ACHN (cell line): ENCODE results near the gene MARS1.

Experiments used
- DNase-seq: peaks from one replicate; pipeline ENCODE4 v3.0.0-alpha.2; 2015
- in situ Hi-C: cut with HindIII; loops from 2 replicates; pipeline ENCODE4 v1.10.0; 2017; ENCODE audit warnings: low sequenced_read_pairs, low pct_ligation_motif_present, low pct_unique_long_range_greater_than_20kb

MARS1 gene

GRCh38 chr12:57467212-57467874, 20.5 kb upstream of the MARS1 start:
- no peak for DNase-seq
- in situ Hi-C loops: loop anchor here (25.0 kb wide), 1 partner anchor 180 kb away; no protein-coding TSS in a partner anchor

- in situ Hi-C loops: loop anchor here (25.0 kb wide), 1 partner anchor 181 kb away; no protein-coding TSS in a partner anchor
- DNase-seq: no peak
Observed at GRCh38 chr12:57467915-57468314, 20.0 kb upstream of the MARS1 start.

GRCh38 chr12:57469296-57470164, 18.3 kb upstream of the MARS1 start:
- DNase-seq: no peak

GRCh38 chr12:57470286-57470969, 17.4 kb upstream of the MARS1 start:
- no peak for DNase-seq
- in situ Hi-C loops: loop anchor here (25.0 kb wide), 1 partner anchor 183 kb away; no protein-coding TSS in a partner anchor

More at GRCh38 chr12:57469296-57470164, 18.3 kb upstream of the MARS1 start:
- in situ Hi-C loops: loop anchor here (25.0 kb wide), 1 partner anchor 182 kb away; no protein-coding TSS in a partner anchor

GRCh38 chr12:57470970-57471656, 16.8 kb upstream of the MARS1 start:
- DNase-seq: no peak
- in situ Hi-C loops: loop anchor here (25.0 kb wide), 1 partner anchor 184 kb away; no protein-coding TSS in a partner anchor

- in situ Hi-C loops: loop anchor here (25.0 kb wide), 1 partner anchor 184 kb away; no protein-coding TSS in a partner anchor
Observed at GRCh38 chr12:57471661-57472060, 16.2 kb upstream of the MARS1 start.

GRCh38 chr12:57472391-57472790, 15.5 kb upstream of the MARS1 start:
- DNase-seq: no peak
- in situ Hi-C loops: loop anchor here (25.0 kb wide), 1 partner anchor 185 kb away; no protein-coding TSS in a partner anchor

More at GRCh38 chr12:57471661-57472060, 16.2 kb upstream of the MARS1 start:
- DNase-seq: no peak

GRCh38 chr12:57473392-57473791, 14.5 kb upstream of the MARS1 start:
- in situ Hi-C loops: loop anchor here (25.0 kb wide), 1 partner anchor 186 kb away; no protein-coding TSS in a partner anchor
- DNase-seq: no peak

- no peak for DNase-seq
- in situ Hi-C loops: loop anchor here (25.0 kb wide), 1 partner anchor 187 kb away; no protein-coding TSS in a partner anchor
Observed at GRCh38 chr12:57473886-57474285, 14.0 kb upstream of the MARS1 start.

GRCh38 chr12:57474430-57474829, 13.4 kb upstream of the MARS1 start:
- DNase-seq: no peak
- in situ Hi-C loops: loop anchor here (25.0 kb wide), 1 partner anchor 187 kb away; no protein-coding TSS in a partner anchor

GRCh38 chr12:57474862-57475261, 13.0 kb upstream of the MARS1 start:
- in situ Hi-C loops: loop anchor here (25.0 kb wide), 1 partner anchor 188 kb away; no protein-coding TSS in a partner anchor
- DNase-seq: no peak

GRCh38 chr12:57475271-57476161, 12.4 kb upstream of the MARS1 start:
- peak; percentile 50 for DNase-seq

GRCh38 chr12:57476162-57476992, 11.5 kb upstream of the MARS1 start:
- in situ Hi-C loops: no loop called here
- DNase-seq: no peak

More at GRCh38 chr12:57475271-57476161, 12.4 kb upstream of the MARS1 start:
- in situ Hi-C loops: no loop called here

- in situ Hi-C loops: no loop called here
- no peak for DNase-seq
Observed at GRCh38 chr12:57476993-57477709, 10.7 kb upstream of the MARS1 start.
